Left cardiac atrium (tissue), 4 donors: Measurements from ENCODE around the gene OPN1MW. TPM values are rescaled to one million over a fixed set of nuclear protein-coding genes. Genes with fewer than 3 reads are reported as not detected.
"Not testable (repeated sequence)": the region's sequence is repeated elsewhere in the genome, so short reads cannot be mapped to it uniquely, and the experiment has no call there.

ENCODE experiments used
- ATAC-seq, 2 donors: fragments of 200-7000 bp; cut with Tn5 transposase; one replicate each; pipeline ENCODE4 v1.9.1; 2020; ENCODE audit warnings: mild to moderate bottlenecking in 2 of 2, moderate library complexity in 2 of 2
- DNase-seq: peaks from one replicate; pipeline ENCODE4 v3.0.0-alpha.2; 2020
- intact Hi-C, 2 donors: fragments of 100-400 bp; cut with DNase I; formaldehyde crosslinking; loops; one replicate each; pipeline versions ENCODE4 v1.14.1 to v1.15.1; 2022 to 2023
- long read RNA-seq: library from polyadenylated mRNA; unstranded; transcript quantifications from one replicate; pipeline ENCODE4 v2.0.0, GENCODE V29; 2021
- total RNA-seq, 2 donors: library from RNA; stranded (reverse); fragmentation: NEBNext Ultra II Directional; extraction: Animal tissue kit (Norgen Biotek cat#: 25700); gene quantifications; one replicate each; pipeline ENCODE4 v1.2.1, GENCODE V29; 2021
- donor health status: DM: no; HTN: yes; CAD: no.
- donor health status: DM: no; HTN: yes; CAD: no; lungs with severe emphysema.
- donor health status: DM: yes; HTN: yes; CAD: no.
- donor health status: Dilated cardiomyopathy.

Gene OPN1MW
- not detected for total RNA-seq
- long read RNA-seq, result 0 reads

DNA sequence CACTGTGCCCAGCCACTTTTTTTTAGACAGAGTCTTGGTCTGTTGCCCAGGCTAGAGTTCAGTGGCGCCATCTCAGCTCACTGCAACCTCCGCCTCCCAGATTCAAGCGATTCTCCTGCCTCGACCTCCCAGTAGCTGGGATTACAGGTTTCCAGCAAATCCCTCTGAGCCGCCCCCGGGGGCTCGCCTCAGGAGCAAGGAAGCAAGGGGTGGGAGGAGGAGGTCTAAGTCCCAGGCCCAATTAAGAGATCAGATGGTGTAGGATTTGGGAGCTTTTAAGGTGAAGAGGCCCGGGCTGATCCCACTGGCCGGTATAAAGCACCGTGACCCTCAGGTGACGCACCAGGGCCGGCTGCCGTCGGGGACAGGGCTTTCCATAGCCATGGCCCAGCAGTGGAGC, at the start of gene OPN1MW:
Gene OPN1MW (plus strand): TSS at position 301 of the 400 bp plus-strand sequence. CDS start 82 bp downstream, at position 383.
- ATAC-seq, intact Hi-C loops, DNase-seq: not testable (repeated sequence)

DNA sequence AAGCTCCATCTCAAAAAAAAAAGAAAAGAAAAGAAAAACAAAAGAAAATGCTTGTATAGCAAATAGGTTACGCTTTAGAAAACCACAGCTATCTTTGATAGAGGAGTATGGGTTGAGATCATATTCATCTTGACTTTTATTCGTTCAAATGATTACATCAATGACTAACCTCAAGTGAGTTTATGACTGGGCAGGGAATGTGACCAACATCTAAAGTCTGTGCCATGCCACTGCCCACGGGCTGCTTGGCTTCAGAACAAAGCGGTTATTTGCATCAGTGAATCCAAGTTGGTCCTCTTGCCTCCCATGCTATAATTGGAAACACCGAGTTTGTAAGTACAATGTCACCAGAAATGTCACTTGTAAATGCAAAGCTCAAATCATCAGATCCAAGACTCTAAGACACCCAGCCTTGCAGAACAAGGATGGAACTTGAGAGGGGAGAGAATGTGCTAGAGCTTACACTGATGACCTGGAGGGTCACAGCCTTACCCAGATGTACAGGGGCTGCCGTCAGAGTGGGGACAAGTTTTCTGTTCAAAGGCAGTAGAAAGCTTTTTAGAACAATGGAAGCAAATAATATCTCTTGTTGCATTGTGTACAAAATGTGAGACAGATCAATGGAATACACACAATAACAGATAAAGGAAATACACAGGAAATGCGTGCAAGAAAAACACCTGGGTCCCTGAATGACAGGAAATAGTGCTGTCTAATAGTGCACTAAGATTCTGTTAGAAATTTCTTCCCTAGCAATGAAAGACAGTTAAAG, 46.8 kb upstream of the OPN1MW start:
- intact Hi-C loops, result no loop called here
- ATAC-seq (no peak), DNase-seq (no peak)

DNA sequence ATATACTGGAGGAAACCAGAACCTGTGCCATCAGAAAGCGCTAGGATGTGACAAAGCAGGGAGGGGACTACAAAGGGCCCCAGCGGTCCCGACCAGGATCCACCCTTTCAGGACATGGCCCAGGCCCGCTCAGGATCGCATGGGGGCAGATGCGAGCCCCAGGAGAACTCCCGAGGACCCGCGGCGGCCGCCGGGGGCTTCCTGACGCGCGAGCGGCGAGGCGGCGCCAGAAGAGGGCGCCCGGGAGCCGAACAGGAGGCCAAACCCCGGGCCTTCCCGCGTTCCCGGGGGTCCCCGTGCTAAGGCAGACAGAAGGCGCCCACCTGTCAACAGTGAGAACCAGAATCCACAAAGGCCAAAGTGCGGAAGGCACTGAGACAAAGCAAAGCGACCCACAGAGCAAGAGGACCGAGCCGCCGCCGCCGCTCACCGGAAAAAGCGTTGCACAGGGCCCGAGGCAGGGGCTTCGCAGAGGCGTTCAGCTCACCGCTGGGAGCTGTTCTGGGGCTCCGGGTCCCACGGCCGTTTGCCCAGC, 45.7 kb upstream of the OPN1MW start:
- peak; percentile 86 to 96 for ATAC-seq
- intact Hi-C loops, result no loop called here
- peak; percentile 78 for DNase-seq

GRCh38 chrX:154138857-154139256, 43.5 kb upstream of the OPN1MW start:
- ATAC-seq, result no peak
- intact Hi-C loops, result no loop called here
- DNase-seq, result no peak

GRCh38 chrX:154140206-154140605, 42.2 kb upstream of the OPN1MW start:
- intact Hi-C loops, result no loop called here
- DNase-seq (no peak), ATAC-seq (no peak)

DNA sequence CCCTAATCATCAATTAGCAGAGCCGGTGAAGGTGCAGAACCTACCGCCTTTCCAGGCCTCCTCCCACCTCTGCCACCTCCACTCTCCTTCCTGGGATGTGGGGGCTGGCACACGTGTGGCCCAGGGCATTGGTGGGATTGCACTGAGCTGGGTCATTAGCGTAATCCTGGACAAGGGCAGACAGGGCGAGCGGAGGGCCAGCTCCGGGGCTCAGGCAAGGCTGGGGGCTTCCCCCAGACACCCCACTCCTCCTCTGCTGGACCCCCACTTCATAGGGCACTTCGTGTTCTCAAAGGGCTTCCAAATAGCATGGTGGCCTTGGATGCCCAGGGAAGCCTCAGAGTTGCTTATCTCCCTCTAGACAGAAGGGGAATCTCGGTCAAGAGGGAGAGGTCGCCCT, 41.7 kb upstream of the OPN1MW start:
- no peak for DNase-seq
- intact Hi-C loops, result no loop called here

DNA sequence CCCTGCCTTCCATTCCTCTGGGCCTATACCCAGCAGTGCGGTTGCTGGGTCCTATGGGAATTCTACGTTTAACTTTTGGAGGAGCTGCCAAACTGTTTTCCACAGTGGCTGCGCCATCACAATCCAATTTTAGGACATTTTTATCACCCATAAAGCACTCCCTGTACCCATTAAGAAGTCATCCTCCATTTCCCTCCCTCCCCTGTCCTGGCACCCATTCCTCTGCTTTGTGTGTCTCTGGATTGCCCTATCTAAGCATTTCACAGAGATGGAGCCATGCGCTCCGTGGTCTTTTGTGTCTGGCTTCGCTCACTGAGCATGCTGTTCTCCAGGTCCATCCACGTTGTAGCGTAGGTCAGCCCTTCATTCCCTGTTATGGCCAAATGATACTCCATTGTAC, 40.0 kb upstream of the OPN1MW start:
- no peak for DNase-seq
- intact Hi-C loops, result no loop called here
- ATAC-seq, result no peak

More for the DNA sequence above, 41.7 kb upstream of the OPN1MW start:
- ATAC-seq, result no peak

- intact Hi-C loops, result no loop called here
- ATAC-seq (peak in 1 of 2 donors; percentile 27), DNase-seq (no peak)
These were observed 39.2 kb upstream of the OPN1MW start for GRCh38 chrX:154142950-154143745.

DNA sequence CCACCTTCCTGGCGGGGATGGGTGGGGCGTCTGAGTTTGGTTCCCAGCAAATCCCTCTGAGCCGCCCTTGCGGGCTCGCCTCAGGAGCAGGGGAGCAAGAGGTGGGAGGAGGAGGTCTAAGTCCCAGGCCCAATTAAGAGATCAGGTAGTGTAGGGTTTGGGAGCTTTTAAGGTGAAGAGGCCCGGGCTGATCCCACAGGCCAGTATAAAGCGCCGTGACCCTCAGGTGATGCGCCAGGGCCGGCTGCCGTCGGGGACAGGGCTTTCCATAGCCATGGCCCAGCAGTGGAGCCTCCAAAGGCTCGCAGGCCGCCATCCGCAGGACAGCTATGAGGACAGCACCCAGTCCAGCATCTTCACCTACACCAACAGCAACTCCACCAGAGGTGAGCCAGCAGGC, 38.4 kb upstream of the OPN1MW start, which contains the start of gene OPN1LW:
Gene OPN1LW (plus strand): TSS at position 234 of the 400 bp plus-strand sequence. CDS start 41 bp downstream, at position 275.
- intact Hi-C loops, DNase-seq, ATAC-seq: not testable (repeated sequence)

DNA sequence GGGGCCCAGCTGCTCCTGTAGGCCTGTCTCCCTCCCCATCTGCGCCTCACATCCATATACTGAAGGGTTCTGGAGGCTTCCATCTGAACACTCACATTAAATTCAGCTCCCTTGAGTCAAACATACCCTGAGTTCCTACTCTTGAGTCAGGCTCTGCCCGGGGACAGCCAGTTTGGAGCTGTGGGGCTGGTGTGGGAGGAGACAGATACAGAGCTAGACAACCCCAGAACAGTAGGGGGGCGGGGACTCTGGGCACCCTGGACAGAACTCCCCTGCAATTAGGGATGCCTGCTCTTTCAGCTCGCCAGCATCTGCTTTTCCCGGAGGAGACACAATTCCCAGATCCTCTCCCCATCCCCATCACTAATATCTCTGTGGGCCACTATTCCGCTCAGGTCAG, 31.4 kb upstream of the OPN1MW start:
- intact Hi-C loops, ATAC-seq, DNase-seq: not testable (repeated sequence)

DNA sequence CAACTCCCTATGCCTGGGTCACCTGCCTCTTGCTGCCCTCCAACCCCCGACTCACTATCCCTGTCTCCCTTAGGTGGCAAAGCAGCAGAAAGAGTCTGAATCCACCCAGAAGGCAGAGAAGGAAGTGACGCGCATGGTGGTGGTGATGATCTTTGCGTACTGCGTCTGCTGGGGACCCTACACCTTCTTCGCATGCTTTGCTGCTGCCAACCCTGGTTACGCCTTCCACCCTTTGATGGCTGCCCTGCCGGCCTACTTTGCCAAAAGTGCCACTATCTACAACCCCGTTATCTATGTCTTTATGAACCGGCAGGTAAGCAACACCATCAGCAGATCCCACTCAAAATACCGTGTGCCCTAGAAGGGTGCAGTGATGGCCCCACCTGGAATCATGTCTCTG, 26.2 kb upstream of the OPN1MW start:
- intact Hi-C loops, DNase-seq, ATAC-seq: not testable (repeated sequence)

GRCh38 chrX:154157207-154157606, 25.2 kb upstream of the OPN1MW start:
- DNase-seq, intact Hi-C loops: not testable (repeated sequence)
- ATAC-seq, result peak in 1 of 2 donors; percentile 84

GRCh38 chrX:154159345-154159744, 23.1 kb upstream of the OPN1MW start:
- intact Hi-C loops, ATAC-seq, DNase-seq: not testable (repeated sequence)

DNA sequence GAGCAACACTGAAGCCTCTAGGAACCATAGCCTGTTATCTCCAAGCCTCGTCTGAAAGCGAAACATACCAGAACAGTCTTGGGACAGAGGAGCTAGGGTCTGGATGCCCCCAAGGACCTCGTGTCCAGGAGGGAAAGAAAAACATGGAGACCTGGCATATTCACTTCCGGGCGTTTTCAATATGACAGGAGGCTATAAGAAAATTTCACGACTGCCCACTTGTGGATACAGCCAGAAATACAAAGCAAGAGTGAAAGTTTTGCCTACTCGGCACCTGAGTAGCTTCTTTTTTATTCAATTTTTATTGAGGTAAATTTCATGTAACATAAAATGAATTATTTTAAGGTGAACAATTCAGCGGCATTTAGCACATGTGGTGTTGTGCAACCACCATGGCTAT, 17.5 kb upstream of the OPN1MW start:
- intact Hi-C loops, DNase-seq, ATAC-seq: not testable (repeated sequence)

DNA sequence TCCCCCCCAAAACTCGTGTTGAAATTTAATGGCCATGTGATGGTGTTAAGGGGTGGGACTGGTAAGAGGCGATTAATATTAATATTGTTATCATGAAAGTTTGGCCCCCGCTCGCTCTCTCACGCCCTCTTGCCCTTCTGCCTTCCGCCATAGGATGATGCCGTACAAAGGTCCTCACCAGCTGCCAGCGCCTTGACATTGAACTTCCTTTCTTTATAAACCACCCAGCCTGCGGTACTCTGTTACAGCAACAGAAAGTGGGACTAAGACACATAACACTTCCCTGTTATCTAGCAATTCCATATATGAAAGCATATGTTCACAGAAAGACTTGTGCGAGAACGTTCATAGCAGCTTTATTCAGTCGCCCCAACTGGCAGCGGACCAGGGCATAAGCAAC, 14.0 kb upstream of the OPN1MW start:
- intact Hi-C loops, ATAC-seq, DNase-seq: not testable (repeated sequence)

DNA sequence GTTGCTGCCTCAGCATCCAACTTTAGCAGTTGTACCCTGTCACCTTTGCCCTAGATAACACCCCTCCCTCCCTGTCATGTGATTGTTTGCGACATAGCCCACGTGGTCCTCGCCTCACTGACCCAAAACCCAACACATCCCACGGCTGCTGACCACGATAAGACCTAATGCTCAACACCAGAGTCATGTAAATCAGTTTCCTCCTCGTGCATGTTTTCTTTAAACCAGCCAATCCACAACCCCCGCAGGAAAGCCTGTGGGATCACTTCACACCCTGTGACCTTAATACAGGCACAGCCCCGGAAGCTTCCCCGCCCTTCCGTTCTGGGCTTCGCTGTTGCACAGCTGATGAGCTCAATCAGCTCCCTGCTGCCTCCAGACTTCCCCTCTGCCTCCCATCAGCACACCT, 9.9 kb upstream of the OPN1MW start:
- intact Hi-C loops, DNase-seq: not testable (repeated sequence)
- peak; percentile 77 to 92 for ATAC-seq

DNA sequence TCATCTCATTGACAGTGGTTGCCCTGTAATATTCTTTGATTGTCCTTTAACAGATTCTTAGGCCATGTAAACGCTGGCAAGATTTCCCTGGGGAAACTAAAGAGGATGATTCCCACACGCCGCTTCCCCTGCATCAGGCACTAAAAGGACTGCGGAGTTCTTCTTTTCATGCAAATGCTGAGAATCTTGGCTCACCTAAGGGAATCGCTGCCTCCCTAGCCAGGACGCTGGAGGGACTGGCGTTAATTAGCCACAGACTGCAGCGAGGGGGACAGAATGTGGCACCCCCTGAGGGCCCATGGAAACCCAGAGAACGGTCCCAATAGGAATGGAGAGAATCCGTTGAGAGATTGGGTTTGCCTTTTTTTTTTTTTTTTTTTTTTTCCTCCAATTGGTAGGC, 8.0 kb upstream of the OPN1MW start:
- intact Hi-C loops, ATAC-seq, DNase-seq: not testable (repeated sequence)

DNA sequence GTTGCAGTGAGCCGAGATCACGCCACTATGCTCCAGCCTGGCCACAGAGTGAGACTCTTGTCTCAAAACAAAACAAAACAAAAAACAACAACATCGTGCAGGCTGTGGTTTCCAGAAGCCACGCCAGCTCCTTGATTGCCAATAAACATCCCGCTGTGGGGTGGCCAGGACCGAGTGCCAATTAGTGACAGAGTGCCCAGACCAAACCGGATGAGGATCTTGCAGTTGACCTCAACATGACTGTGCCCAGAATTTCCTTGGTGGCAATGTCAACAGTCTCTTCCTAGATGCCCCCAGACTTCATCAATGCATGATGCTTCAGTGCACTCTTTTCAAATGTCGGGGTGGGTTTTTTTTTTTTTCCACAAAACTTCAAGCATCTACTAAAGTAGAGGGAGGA, 1.4 kb downstream of the OPN1MW start:
- not testable (repeated sequence) for DNase-seq, ATAC-seq

DNA sequence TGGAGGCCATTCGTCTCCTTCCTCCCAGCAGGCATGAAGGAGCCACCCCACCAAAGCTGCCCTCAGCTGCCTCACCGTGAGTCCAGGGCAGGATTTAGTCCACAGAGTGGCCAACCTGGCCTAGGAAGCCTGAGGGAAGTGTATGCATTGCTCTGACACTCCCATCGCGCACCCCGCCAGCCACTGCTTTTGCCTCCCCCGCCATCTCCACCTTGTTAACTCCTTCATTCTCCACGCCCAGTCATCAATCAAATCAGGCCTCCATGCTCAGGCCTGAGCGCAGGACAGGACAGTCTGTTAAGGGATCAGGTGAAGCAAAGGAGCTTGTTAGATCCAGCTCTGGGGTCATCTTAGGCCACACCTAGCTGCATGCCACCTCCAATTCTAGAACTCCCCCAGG, 10.4 kb downstream of the OPN1MW start:
- DNase-seq, ATAC-seq, intact Hi-C loops: not testable (repeated sequence)

More for the DNA sequence above, 1.4 kb downstream of the OPN1MW start:
- intact Hi-C loops, result not testable (repeated sequence)
